ENCODE data around the gene NLRX1. TPM values are rescaled to one million over a fixed set of nuclear protein-coding genes. Genes with fewer than 3 reads are reported as not detected.

The NLRX1 gene
- total RNA-seq (2013; cell fraction: nucleolus; rRNA removed), result 11.5 and 13.9 TPM in 2 replicates
- 17.3 and 18.0 TPM in 2 replicates for total RNA-seq (2014; rRNA removed)
- total RNA-seq (2014; rRNA removed; fragmentation: Illumina TruSeq; extraction: Trizol), result 6.1 and 6.9 TPM in 2 replicates
- 18.5 and 20.5 TPM in 2 replicates for total RNA-seq (2021)
- 5.4 TPM for polyA plus RNA-seq (2011; ENCODE audit: low read depth)
- 2.3 and 6.4 TPM in 2 replicates for polyA plus RNA-seq (2011; rRNA removed)
- 9.8 and 12.0 TPM in 2 replicates for polyA plus RNA-seq (2011; cell fraction: cytosol; rRNA removed)
- polyA plus RNA-seq (2011; cell fraction: nucleus; rRNA removed), result 21.8 and 27.0 TPM in 2 replicates
- polyA plus RNA-seq (2012), result 9.7 and 10.2 TPM in 2 replicates
- 3.3 and 6.8 TPM in 2 replicates for polyA plus RNA-seq (2014; fragmentation: Illumina TruSeq; extraction: Trizol)
- polyA plus RNA-seq (2014; fragmentation: Nextera tagmentation; extraction: Ambion mirVana), result 1 to 10 TPM in 1 of 2 experiments, under 1 TPM in 1; 0.85 to 1.0 TPM
- 15.6 and 16.5 TPM in 2 replicates for polyA plus RNA-seq (2014; rRNA removed)
- polyA plus RNA-seq (2016; fragmentation: Nextera tagmentation; extraction: Ambion mirVana), result 10 to 100 TPM; 13.1 to 16.5 TPM
- 7.9 and 15.4 TPM in 2 replicates for polyA minus RNA-seq (2011; rRNA and poly(A)+ RNA removed)
- 3.5 and 7.2 TPM in 2 replicates for polyA minus RNA-seq (2011; cell fraction: cytosol; rRNA and poly(A)+ RNA removed)
- 8.2 and 12.0 TPM in 2 replicates for polyA minus RNA-seq (2011; cell fraction: nucleus; rRNA and poly(A)+ RNA removed)
- percentile 57 among the genes with signal in this experiment for Bru-seq, nascent RNA
- percentile 51 among the genes with signal in this experiment for BruChase-seq, experiment 1, labeled RNA remaining after a 6-hour chase
- percentile 53 among the genes with signal in this experiment for BruChase-seq, experiment 2, labeled RNA remaining after a 2-hour chase
- long read RNA-seq, experiment 1, partial matches to known transcripts, result 1 of 3 reads
- long read RNA-seq, experiment 1, other reads (novel, unspliced or antisense), result 2 of 3 reads
- long read RNA-seq, experiment 2, partial matches to known transcripts, result 3 of 4 reads
- long read RNA-seq, experiment 2, other reads (novel, unspliced or antisense), result 0 of 4 reads

DNA sequence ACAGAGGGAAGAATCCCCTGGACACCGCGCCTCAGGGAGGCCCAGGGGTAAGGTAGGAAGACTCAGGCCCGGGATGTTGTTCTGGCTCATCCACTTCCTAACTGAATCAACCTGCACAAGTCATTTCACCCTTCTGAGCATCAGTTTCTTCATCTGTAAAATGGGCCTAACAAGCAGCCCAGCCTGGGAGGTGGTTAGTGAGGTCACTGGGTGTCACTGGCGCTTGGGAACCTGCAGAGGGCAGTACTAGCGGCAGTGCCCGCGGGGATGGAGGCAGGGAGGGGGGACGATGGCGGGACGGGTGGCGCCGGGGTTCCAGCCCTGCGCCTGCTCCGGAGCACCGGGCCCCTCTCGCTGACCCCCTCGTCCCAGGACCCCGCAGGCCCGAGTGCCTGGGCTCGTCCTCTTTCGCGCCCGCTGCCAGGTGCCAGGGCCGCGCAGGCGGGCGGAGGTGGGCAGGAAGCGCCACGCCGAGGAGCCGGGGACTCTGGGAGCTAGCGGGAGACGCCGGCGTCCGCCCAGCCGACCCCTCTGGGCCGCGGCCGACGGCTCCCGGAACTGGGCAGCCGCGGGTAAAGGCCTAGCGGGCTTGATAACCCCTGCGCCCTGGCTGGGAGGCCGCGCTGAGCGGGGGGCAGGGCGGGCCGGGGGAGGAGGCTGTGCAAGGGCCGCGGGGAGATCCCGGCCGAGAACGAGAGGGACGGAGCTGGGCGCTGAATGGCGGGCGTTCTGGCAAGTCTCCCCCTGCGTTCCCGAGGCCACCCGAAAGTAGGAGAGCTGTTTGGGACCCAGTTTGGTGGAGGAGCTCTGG, at the start of gene NLRX1:
Gene NLRX1, plus strand, starts transcription at position 255 of the 811 bp plus-strand sequence. CDS start 2,679 bp downstream, outside the sequence.
- Histone ChIP-seq H3K36me3 (ENCODE audit: control insufficient read depth in 2 of 2, insufficient read depth in 2 of 2, low read length in 1 of 2) (no peaks in the 10 kb centered on the region), H3K9me3 (replicated peaks; ENCODE audit: control insufficient read depth, insufficient read depth, low read length) (no peaks in the 10 kb centered on the region), H3K9ac (ENCODE audit: control insufficient read depth, insufficient read depth, low read length) (peak within 1 kb of the TSS; percentile 85), H3K27me3 (replicated peaks in 1 of 2; ENCODE audit: control insufficient read depth in 2 of 2, insufficient read depth in 2 of 2, low read length in 1 of 2) (no peaks in the 10 kb centered on the region), H3K4me3 (peak within 1 kb of the TSS; percentile 92), H3K4me2 (ENCODE audit: control insufficient read depth, insufficient read depth) (peak within 1 kb of the TSS; percentile 99), H3K79me2 (ENCODE audit: control insufficient read depth, insufficient read depth, low read length) (peaks cover 2% of the 10 kb centered on the region; the same call in 1 of the 2 replicates), H3K4me1 (ENCODE audit: control insufficient read depth, insufficient read depth, low read length) (peaks cover 4% of the 10 kb centered on the region; the same call in 1 of the 2 replicates), H2AFZ (ENCODE audit: control insufficient read depth, low read depth, low read length) (peak within 1 kb of the TSS; percentile 96), H4K20me1 (ENCODE audit: control insufficient read depth, insufficient read depth) (no peaks in the 10 kb centered on the region), H3K27ac (ENCODE audit: control insufficient read depth, insufficient read depth) (peak within 1 kb of the TSS; percentile 82)
- in situ Hi-C loops (cut with MboI), result no loop called here
- no TSS peak for BruUV-seq (replicated peaks)
- intact Hi-C loops (cut with micrococcal nuclease; ENCODE audit: unreplicated experiment), result loop anchor here (5.0 kb wide), 1 partner anchor 154 kb away; no protein-coding TSS in a partner anchor
- peak; percentile 98 for ATAC-seq
- WGBS (ENCODE audit: insufficient coverage, insufficient replicate concordance, low lambda C conversion rate, missing lambda C conversion rate), result 1% methylated on average over 59 of the region's 63 CpGs
- ChIA-PET POLR2A (interaction anchor here (0.6 to 2.3 kb wide), 7 partner anchors 48 to 170 kb away, joined by 3 to 12 read pairs (median 3); partner anchors contain the start of genes C2CD2L, HINFP and TRAPPC4), CTCF (interaction anchor here (0.6 to 3.8 kb wide), 31 partner anchors 9 to 420 kb away, joined by 3 to 28 read pairs (median 3); partner anchors contain the start of genes C2CD2L, CBL, DPAGT1 and USP2), RAD21 (ENCODE audit: unreplicated experiment) (interaction anchor here (0.8 to 1.2 kb wide), 13 partner anchors 26 to 187 kb away, joined by 3 to 7 read pairs (median 3); partner anchors contain the start of genes C2CD2L and CBL), SMC1A (ENCODE audit: uncharacterized antibody, unreplicated experiment) (interaction anchor here (0.7 to 2.9 kb wide), 4 partner anchors 26 to 66 kb away, joined by 3 to 12 read pairs (median 4); partner anchors contain the start of gene DPAGT1)
- peak; percentile 40 for DNase-seq (ENCODE audit: low read depth, low spot score)
- peak; percentile 91 for FAIRE-seq
- TF ChIP-seq MYC (IDR thresholded peaks at IDR 0.05; ENCODE audit: insufficient read depth, insufficient read length, insufficient replicate concordance, low read length, severe bottlenecking) (no peak), RELA (IDR thresholded peaks at IDR 0.05; ENCODE audit: borderline replicate concordance, partially characterized antibody) (peak; percentile 18), NR2F1 (conservative IDR thresholded peaks at IDR 0.05) (peak; percentile 85), PML (IDR thresholded peaks at IDR 0.05; ENCODE audit: low read length) (peak; percentile 36; the same call in 1 of the 2 replicates), PKNOX1 (IDR thresholded peaks at IDR 0.05) (peak; percentile 33; the same call in 1 of the 2 replicates), RB1 (IDR thresholded peaks at IDR 0.05; ENCODE audit: borderline replicate concordance) (peak; percentile 88; the same call in 1 of the 2 replicates), NKRF (conservative IDR thresholded peaks at IDR 0.05) (peak; percentile 71), ESRRA (IDR thresholded peaks at IDR 0.05; ENCODE audit: low read length) (0 out of 2 replicates have a peak, but pooled peaks have one; percentile 68), MEF2B (IDR thresholded peaks at IDR 0.05; ENCODE audit: partially characterized antibody, poor library complexity, severe bottlenecking) (peak; percentile 16), ZNF207 (IDR thresholded peaks at IDR 0.05; ENCODE audit: borderline replicate concordance) (peak; percentile 80; the same call in 1 of the 2 replicates)
- TF ChIP-seq, protein P1, sequence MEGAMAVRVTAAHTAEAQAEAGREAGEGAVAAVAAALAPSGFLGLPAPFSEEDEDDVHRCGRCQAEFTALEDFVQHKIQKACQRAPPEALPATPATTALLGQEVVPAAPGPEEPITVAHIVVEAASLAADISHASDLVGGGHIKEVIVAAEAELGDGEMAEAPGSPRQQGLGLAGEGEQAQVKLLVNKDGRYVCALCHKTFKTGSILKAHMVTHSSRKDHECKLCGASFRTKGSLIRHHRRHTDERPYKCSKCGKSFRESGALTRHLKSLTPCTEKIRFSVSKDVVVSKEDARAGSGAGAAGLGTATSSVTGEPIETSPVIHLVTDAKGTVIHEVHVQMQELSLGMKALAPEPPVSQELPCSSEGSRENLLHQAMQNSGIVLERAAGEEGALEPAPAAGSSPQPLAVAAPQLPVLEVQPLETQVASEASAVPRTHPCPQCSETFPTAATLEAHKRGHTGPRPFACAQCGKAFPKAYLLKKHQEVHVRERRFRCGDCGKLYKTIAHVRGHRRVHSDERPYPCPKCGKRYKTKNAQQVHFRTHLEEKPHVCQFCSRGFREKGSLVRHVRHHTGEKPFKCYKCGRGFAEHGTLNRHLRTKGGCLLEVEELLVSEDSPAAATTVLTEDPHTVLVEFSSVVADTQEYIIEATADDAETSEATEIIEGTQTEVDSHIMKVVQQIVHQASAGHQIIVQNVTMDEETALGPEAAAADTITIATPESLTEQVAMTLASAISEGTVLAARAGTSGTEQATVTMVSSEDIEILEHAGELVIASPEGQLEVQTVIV (IDR thresholded peaks at IDR 0.05; ENCODE audit: borderline replicate concordance, partially characterized antibody), result peak; percentile 12

Data from GM12878 (cell line).